NCI-H2171 treated with DMSO at 0.1 percent for 48 hours (cell line): ENCODE results near the gene FOXB1.

ENCODE experiments used
- DNase-seq: peaks from one replicate; lab custom pipeline; 2025; lab: John Stamatoyannopoulos, UW

The FOXB1 gene

GRCh38 chr15:59998950-59999611, 5.0 kb upstream of the FOXB1 start:
- no peak for DNase-seq

- DNase-seq = no peak
Measured at GRCh38 chr15:59999612-60000112, 4.4 kb upstream of the FOXB1 start.

- DNase-seq = no peak
Measured at GRCh38 chr15:60000113-60000823, 3.8 kb upstream of the FOXB1 start.

- DNase-seq = no peak
Measured at GRCh38 chr15:60000824-60001609, 3.1 kb upstream of the FOXB1 start.

- DNase-seq = no peak
Measured at GRCh38 chr15:60001610-60002527, 2.2 kb upstream of the FOXB1 start.

GRCh38 chr15:60002528-60003218, 1.4 kb upstream of the FOXB1 start:
- no peak for DNase-seq

- no peak for DNase-seq
Measured at GRCh38 chr15:60003243-60004008, 685 bp upstream of the FOXB1 start.

GRCh38 chr15:60004846-60005351, 788 bp downstream of the FOXB1 start:
- DNase-seq = no peak

GRCh38 chr15:60005352-60006202, 1.5 kb downstream of the FOXB1 start:
- no peak for DNase-seq

GRCh38 chr15:60006203-60006862, 2.2 kb downstream of the FOXB1 start:
- no peak for DNase-seq

- no peak for DNase-seq
Measured at GRCh38 chr15:60006873-60007272, 2.8 kb downstream of the FOXB1 start.

- DNase-seq = no peak
Measured at GRCh38 chr15:60009124-60009960, 5.2 kb downstream of the FOXB1 start.

GRCh38 chr15:60009980-60010732, 6.0 kb downstream of the FOXB1 start:
- DNase-seq = no peak

GRCh38 chr15:60010858-60011257, 6.7 kb downstream of the FOXB1 start:
- no peak for DNase-seq

- no peak for DNase-seq
Measured at GRCh38 chr15:60012695-60013094, 8.6 kb downstream of the FOXB1 start.

GRCh38 chr15:60017538-60018520, 13.7 kb downstream of the FOXB1 start:
- no peak for DNase-seq
